Fibroblast of skin of left quadriceps (primary cell): ENCODE measurements around the gene FAM111B.
"Not testable (repeated sequence)": the region's sequence is repeated elsewhere in the genome, so short reads cannot be mapped to it uniquely, and the experiment has no call there.

Experiments used
- DNase-seq, 2 experiments: peaks; one replicate each; pipeline ENCODE4 v3.0.0-alpha.2; 2013; ENCODE audit warnings: low read depth in 2 of 2

The FAM111B gene

GRCh38 chr11:59102259-59102765 is 4.7 kb upstream of the FAM111B start:
- no peak for DNase-seq

GRCh38 chr11:59107721-59108120 is 684 bp downstream of the FAM111B start:
- DNase-seq = not testable (repeated sequence)

GRCh38 chr11:59112494-59112893 is 5.5 kb downstream of the FAM111B start:
- peak in 1 of 2 experiments; percentile 19 for DNase-seq

GRCh38 chr11:59114344-59114743 is 7.3 kb downstream of the FAM111B start:
- no peak for DNase-seq

GRCh38 chr11:59115553-59115952 is 8.5 kb downstream of the FAM111B start:
- DNase-seq = no peak

- no peak for DNase-seq
Observed at GRCh38 chr11:59117774-59118173, 10.7 kb downstream of the FAM111B start.

- no peak for DNase-seq
Observed at GRCh38 chr11:59119826-59120225, 12.8 kb downstream of the FAM111B start.

GRCh38 chr11:59135648-59136461 is 28.8 kb downstream of the FAM111B start:
- peak; percentile 40 to 51 for DNase-seq

GRCh38 chr11:59136551-59136950 is 29.5 kb downstream of the FAM111B start:
- DNase-seq = not testable (repeated sequence)

GRCh38 chr11:59137190-59137589 is 30.2 kb downstream of the FAM111B start:
- no peak for DNase-seq

- no peak for DNase-seq
Observed at GRCh38 chr11:59138643-59139042, 31.6 kb downstream of the FAM111B start.

- DNase-seq = no peak
Observed at GRCh38 chr11:59141191-59141590, 34.2 kb downstream of the FAM111B start.

- DNase-seq = peak in 1 of 2 experiments; percentile 18
Observed at GRCh38 chr11:59141673-59142460, 34.8 kb downstream of the FAM111B start.

- peak; percentile 70 to 73 for DNase-seq
Observed at GRCh38 chr11:59142530-59143507, 35.8 kb downstream of the FAM111B start, which contains the start of gene FAM111A. Gene FAM111A (plus strand): TSS chr11:59142856. CDS start chr11:59148873, 6,017 bp downstream.

GRCh38 chr11:59144096-59144495 is 37.1 kb downstream of the FAM111B start:
- no peak for DNase-seq

- peak; percentile 69 to 71 for DNase-seq
Observed at GRCh38 chr11:59144579-59145345, 37.7 kb downstream of the FAM111B start.

- peak; percentile 28 to 29 for DNase-seq
Observed at GRCh38 chr11:59145534-59145933, 38.5 kb downstream of the FAM111B start.

- no peak for DNase-seq
Observed at GRCh38 chr11:59151761-59152160, 44.7 kb downstream of the FAM111B start.

GRCh38 chr11:59152312-59152951 is 45.4 kb downstream of the FAM111B start:
- DNase-seq = no peak

GRCh38 chr11:59154610-59155009 is 47.6 kb downstream of the FAM111B start:
- no peak for DNase-seq
